Measurements from ENCODE around the gene MLN.
A peak's percentile ranks its signal among the peaks of the same experiment; 100 is the strongest.

Gene MLN

GRCh38 chr6:33813990-33814985 is 10.5 kb upstream of the MLN start:
- DNase-seq: no peak

GRCh38 chr6:33813246-33813904 is 9.6 kb upstream of the MLN start:
- DNase-seq: no peak

GRCh38 chr6:33812669-33813068 is 8.9 kb upstream of the MLN start:
- peak; percentile 35 for DNase-seq

GRCh38 chr6:33809594-33809993 is 5.8 kb upstream of the MLN start:
- DNase-seq: no peak

- DNase-seq: no peak
These were observed 4.9 kb upstream of the MLN start for GRCh38 chr6:33808641-33809180.

GRCh38 chr6:33807606-33808005 is 3.8 kb upstream of the MLN start:
- no peak for DNase-seq

- no peak for DNase-seq
These were observed 3.0 kb upstream of the MLN start for GRCh38 chr6:33806841-33807240.

GRCh38 chr6:33802186-33802958 is 1.4 kb downstream of the MLN start:
- DNase-seq: no peak

GRCh38 chr6:33801611-33802010 is 2.2 kb downstream of the MLN start:
- no peak for DNase-seq

GRCh38 chr6:33800248-33800969 is 3.4 kb downstream of the MLN start:
- no peak for DNase-seq

- DNase-seq: no peak
These were observed 4.2 kb downstream of the MLN start for GRCh38 chr6:33799454-33800113.

- no peak for DNase-seq
These were observed 5.4 kb downstream of the MLN start for GRCh38 chr6:33798343-33798848.

- no peak for DNase-seq
These were observed 6.0 kb downstream of the MLN start for GRCh38 chr6:33797626-33798342.

GRCh38 chr6:33794910-33795623 is 8.7 kb downstream of the MLN start:
- DNase-seq: no peak

GRCh38 chr6:33792981-33793380 is 10.8 kb downstream of the MLN start:
- DNase-seq: no peak

- no peak for DNase-seq
These were observed 12.2 kb downstream of the MLN start for GRCh38 chr6:33791620-33792019.

- DNase-seq: no peak
These were observed 12.9 kb downstream of the MLN start for GRCh38 chr6:33790910-33791309.

GRCh38 chr6:33790379-33790778 is 13.4 kb downstream of the MLN start:
- no peak for DNase-seq

- no peak for DNase-seq
These were observed 14.3 kb downstream of the MLN start for GRCh38 chr6:33789550-33789895.
